Pancreas (tissue), 10 donors: ENCODE measurements around the gene RPGRIP1L. TPM values are rescaled to one million over a fixed set of nuclear protein-coding genes. Genes with fewer than 3 reads are reported as not detected.

Source experiments
- ATAC-seq, 4 donors: fragments of 200-7000 bp; cut with Tn5 transposase; one replicate each; pipeline versions ENCODE4 v1.8.0 to v1.9.1; 2020; ENCODE audit warnings: mild to moderate bottlenecking in 4 of 4, moderate library complexity in 4 of 4
- DNase-seq, 6 donors: peaks; one replicate each; pipeline ENCODE4 v3.0.0-alpha.2; 2020
- FAIRE-seq: peaks from 2 replicates; lab custom pipeline; 2012; peaks lifted over from hg19 to GRCh38; lab: Jason Lieb, UNC
- H3K27ac ChIP-seq, 4 donors: fragments of 200-600 bp; sonication (generic); 1 replicate in 3 of 4; 2 replicates in 1 of 4; pipeline versions ENCODE4 v1.5.0 to v1.8.0; 2020
- H3K27me3 ChIP-seq, 4 donors: fragments of 200-600 bp; one replicate each; pipeline ENCODE4 v1.8.0; 2021
- H3K36me3 ChIP-seq, 3 donors: fragments of 200-600 bp; sonication (generic) in 1 of 3; one replicate each; pipeline versions ENCODE4 v1.5.0 to v1.8.0; 2020 to 2021
- H3K4me1 ChIP-seq, 3 donors: fragments of 200-600 bp; one replicate each; pipeline ENCODE4 v1.8.0; 2021
- H3K4me3 ChIP-seq, 4 donors: fragments of 200-600 bp; sonication (generic) in 2 of 4; one replicate each; pipeline versions ENCODE4 v1.5.0 to v1.8.0; 2020 to 2021
- H3K9me3 ChIP-seq, 4 donors: fragments of 200-600 bp; one replicate each; pipeline ENCODE4 v1.8.0; 2021
- CTCF ChIP-seq, 4 donors: fragments of 200-600 bp; sonication (generic) in 3 of 4; IDR thresholded peaks; one replicate each; pipeline versions ENCODE4 v1.5.0 to v1.8.0; 2021; ENCODE audit warnings: antibody characterized with exemption in 4 of 4
- WGBS, 2 donors: extraction: QIAGEN DNeasy Blood & Tissue Kit; methylation state at CpG; one replicate each; pipeline ENCODE4 v1.1.7; 2013; 5-methylcytosine and 5-hydroxymethylcytosine counted together
- intact Hi-C, 3 donors: fragments of 100-400 bp; cut with DNase I; formaldehyde crosslinking; loops; one replicate each; pipeline versions ENCODE4 v1.11.1 to v1.14.2; 2022
- polyA plus RNA-seq, 2 donors: library from polyadenylated mRNA; stranded (reverse); fragments of 200-250 nt; gene quantifications; one replicate each; pipeline ENCODE4 v1.2.3, GENCODE V29; 2013
- total RNA-seq, 6 donors: library from RNA; stranded (reverse); fragmentation: NEBNext Ultra II Directional in 4 of 6; extraction: Animal tissue kit (Norgen Biotek cat#: 25700) in 4 of 6; gene quantifications; one replicate each; pipeline versions ENCODE4 v1.2.1 to v1.2.4, GENCODE V29; 2021 to 2023
- donor health status: healthy with polysubstance abuse.
- donor health status: DM: no; HTN: no; CAD: no; lungs with moderate emphysema.
- donor health status: DM: no; HTN: no; CAD: no.
- donor health status: control.
- donor health status: control.
- donor health status: Bipolar disorder and iron deficiency.
- donor health status: DM: yes; HTN: yes; CAD: no.
- donor health status: DM: no; HTN: no; CAD: no.
- donor health status: DM: no; HTN: no; CAD: no.
- donor health status: DM: yes; HTN: yes; CAD: no.

RPGRIP1L gene
- total and polyA plus RNA-seq, 8 donors = 1.1 to 5.2 (median 1.9) TPM

GRCh38 chr16:53745086-53745485 is 41.4 kb upstream of the RPGRIP1L start:
- TF ChIP-seq CTCF (IDR thresholded peaks at IDR 0.05) = no peak
- FAIRE-seq (no peak), ATAC-seq (peak; percentile 64 to 84 (median 74)), DNase-seq (peak in 2 of 6 donors; percentile 18 to 53)
- no peaks in the 10 kb centered on the region for H3K27me3 ChIP-seq
- H3K27ac ChIP-seq = peak overlapping the region in 2 of 4 donors; percentile 54 to 60
- H3K36me3 ChIP-seq = no peaks in the 10 kb centered on the region
- no peaks in the 10 kb centered on the region for H3K9me3 ChIP-seq
- WGBS, 2 donors = 12 to 13% methylated on average over 3 of the region's 3 CpGs
- H3K4me1 ChIP-seq = peaks cover 11 to 32% (median 16%) of the 10 kb centered on the region in 3 donors
- no peak overlapping the region for H3K4me3 ChIP-seq
- intact Hi-C loops = no loop called here

DNA sequence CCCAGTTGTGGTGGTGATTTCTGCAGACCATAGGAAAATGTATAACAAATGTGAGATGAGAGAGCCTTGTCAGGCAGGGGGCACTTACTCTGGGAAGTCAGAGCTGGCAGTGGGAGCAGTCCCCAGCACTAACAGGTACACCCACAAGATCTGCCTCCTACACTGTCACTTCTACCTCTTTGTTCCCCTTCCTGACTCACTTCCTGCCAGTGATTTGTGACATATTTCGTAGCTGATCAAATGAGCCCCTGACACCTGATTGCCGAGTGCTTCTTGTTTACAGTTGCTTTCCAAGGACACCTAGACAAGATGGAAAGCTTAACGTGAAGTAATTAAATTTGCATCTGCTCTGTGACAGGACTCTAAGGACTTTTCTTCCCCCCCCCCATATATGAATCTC is 40.8 kb upstream of the RPGRIP1L start:
- peaks cover 11 to 37% (median 16%) of the 10 kb centered on the region in 3 donors for H3K4me1 ChIP-seq
- H3K9me3 ChIP-seq = no peaks in the 10 kb centered on the region
- ATAC-seq = peak; percentile 35 to 82 (median 60)
- intact Hi-C loops = no loop called here
- 9 to 10% methylated on average over 3 of the region's 3 CpGs for WGBS, 2 donors
- no peak overlapping the region for H3K4me3 ChIP-seq
- no peak for TF ChIP-seq CTCF (IDR thresholded peaks at IDR 0.05)
- peak in 1 of 6 donors; percentile 17 for DNase-seq
- H3K27ac ChIP-seq = peak overlapping the region in 2 of 4 donors; percentile 54 to 60
- no peak for FAIRE-seq
- H3K36me3 ChIP-seq = no peaks in the 10 kb centered on the region
- no peaks in the 10 kb centered on the region for H3K27me3 ChIP-seq

- TF ChIP-seq CTCF (IDR thresholded peaks at IDR 0.05) = peak in 3 of 4 donors; percentile 17 to 28 (median 27)
- no peaks in the 10 kb centered on the region for H3K36me3 ChIP-seq
- no peak overlapping the region for H3K27ac ChIP-seq
- intact Hi-C loops = no loop called here
- 65 to 69% methylated on average over 3 of the region's 3 CpGs for WGBS, 2 donors
- no peaks in the 10 kb centered on the region for H3K9me3 ChIP-seq
- peaks cover 11 to 37% (median 16%) of the 10 kb centered on the region in 3 donors for H3K4me1 ChIP-seq
- no peak for DNase-seq
- ATAC-seq = peak in 2 of 4 donors; percentile 36 to 41
- H3K4me3 ChIP-seq = no peak overlapping the region
- FAIRE-seq = no peak
- H3K27me3 ChIP-seq = no peaks in the 10 kb centered on the region
These were observed 39.5 kb upstream of the RPGRIP1L start for GRCh38 chr16:53743149-53743566.

DNA sequence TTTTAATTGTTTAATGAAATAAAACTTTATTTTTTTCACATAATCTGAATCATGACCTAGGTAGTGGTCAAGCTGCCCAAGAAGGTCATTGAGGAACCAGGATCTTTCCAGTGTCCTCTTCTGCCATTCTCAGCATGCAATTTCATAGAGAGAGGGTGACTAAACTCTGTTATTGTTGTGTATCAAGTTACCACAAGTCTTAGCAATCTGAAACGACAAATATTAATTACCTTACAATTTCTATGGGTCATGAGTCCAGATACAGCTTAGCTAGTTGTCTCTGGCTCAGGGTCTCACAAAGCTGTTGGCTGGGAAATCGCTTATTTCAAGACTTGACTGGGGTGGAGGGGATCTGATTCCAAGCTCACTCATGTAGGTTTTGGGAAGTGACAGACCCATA is 37.9 kb upstream of the RPGRIP1L start:
- Histone ChIP-seq H3K9me3 (no peaks in the 10 kb centered on the region), H3K27ac (no peak overlapping the region), H3K36me3 (no peaks in the 10 kb centered on the region), H3K4me1 (peaks cover 11 to 37% (median 16%) of the 10 kb centered on the region in 3 donors), H3K4me3 (no peak overlapping the region), H3K27me3 (no peaks in the 10 kb centered on the region)
- ATAC-seq (no peak), FAIRE-seq (no peak), DNase-seq (no peak)
- WGBS, 2 donors = 87 to 94% methylated on average over 2 of the region's 2 CpGs
- intact Hi-C loops = no loop called here
- TF ChIP-seq CTCF (IDR thresholded peaks at IDR 0.05) = no peak

DNA sequence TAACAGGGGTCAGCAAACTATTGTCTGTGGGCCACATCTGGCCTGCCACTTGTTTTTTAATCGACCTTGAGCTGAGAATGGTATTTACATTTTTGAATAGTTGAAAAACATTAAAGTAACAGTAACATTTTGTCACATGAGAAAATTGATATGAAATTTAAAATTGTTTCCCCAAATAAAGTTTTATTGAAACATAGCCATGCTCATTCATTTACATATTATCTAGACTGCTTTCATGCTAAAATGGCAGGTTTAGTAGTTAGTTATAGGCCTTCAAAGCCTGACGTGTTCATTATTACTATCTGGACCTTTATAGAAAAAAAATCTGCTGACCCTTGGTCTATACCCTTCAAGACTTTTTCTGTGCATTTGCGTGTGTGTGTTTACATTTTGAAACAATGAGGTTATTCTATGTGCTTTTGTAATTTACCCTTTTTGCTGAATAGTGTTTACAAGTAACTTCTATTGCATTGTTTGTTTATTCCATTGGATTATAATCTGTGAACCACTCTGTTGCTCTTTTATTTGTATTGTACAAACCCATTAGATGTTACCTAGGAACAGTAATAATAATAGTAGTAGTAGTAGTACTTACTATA is 37.4 kb upstream of the RPGRIP1L start:
- FAIRE-seq = no peak
- DNase-seq = no peak
- Histone ChIP-seq H3K4me1 (peaks cover 11 to 37% (median 16%) of the 10 kb centered on the region in 3 donors), H3K4me3 (no peak overlapping the region), H3K27ac (no peak overlapping the region), H3K36me3 (no peaks in the 10 kb centered on the region), H3K27me3 (no peaks in the 10 kb centered on the region), H3K9me3 (no peaks in the 10 kb centered on the region)
- no peak for TF ChIP-seq CTCF (IDR thresholded peaks at IDR 0.05)
- intact Hi-C loops = no loop called here
- WGBS, 2 donors = 65% methylated on average over 3 of the region's 3 CpGs
- ATAC-seq = no peak
